ENCODE data around the gene MAST4.
A peak's percentile ranks its signal among the peaks of the same experiment; 100 is the strongest.

MAST4 gene

DNA sequence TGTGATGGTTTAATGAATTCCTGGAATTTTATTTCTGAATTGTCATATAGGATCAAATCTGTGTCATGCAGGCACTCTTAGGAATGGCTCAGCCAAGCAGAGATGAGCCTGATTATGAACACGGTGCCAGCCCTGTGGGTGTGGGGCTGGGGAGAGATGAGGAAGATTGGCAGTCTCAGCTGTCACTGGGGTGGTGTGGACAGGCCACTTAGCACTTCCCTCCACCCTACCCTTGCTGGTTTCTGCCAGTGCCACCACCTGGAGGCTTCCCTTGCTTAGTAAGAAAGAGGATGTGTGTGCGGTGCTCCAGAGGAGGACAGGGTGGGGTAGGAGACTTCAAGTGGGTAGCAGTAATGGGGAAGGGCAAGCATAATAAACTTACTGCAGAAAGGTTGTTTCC lies 373.8 kb downstream of the MAST4 start:
- DNase-seq, result no peak

DNA sequence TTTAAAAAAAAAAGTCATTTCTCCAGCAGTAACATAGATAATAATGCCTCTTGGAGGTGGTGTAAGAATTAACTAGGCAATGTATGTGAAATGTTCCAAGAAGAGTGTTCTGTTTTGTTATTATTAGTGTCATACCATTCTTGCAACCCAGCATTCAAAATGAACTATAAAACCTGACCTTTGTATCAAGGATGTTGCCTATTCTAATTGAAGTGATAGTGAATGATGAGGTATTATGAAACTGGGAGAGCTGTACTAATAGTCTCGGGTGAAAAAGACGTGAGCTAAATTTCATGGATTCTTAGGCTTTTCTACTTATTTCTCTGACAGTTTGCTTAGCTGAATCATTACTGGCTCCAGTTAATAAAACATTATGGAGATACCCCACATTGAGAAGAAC lies 375.8 kb downstream of the MAST4 start:
- no peak for DNase-seq

DNA sequence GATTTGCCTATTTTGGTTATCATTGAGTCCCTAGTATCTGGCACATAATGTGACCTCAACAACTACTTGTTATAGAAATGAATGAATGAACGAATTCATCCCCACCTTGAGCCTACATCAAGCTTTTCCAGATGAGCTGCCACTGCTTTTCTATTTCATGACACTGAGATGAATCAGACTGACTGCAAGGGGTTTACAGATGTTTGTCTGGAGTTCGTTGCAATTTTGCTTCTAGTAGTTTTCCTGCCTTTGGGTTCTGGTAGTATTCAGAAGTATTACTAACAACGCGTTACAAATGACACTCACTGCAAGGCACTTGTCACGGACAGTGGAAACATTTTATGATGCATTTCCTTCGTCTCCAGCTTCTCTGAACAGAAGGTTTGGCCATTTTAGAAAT lies 378.1 kb downstream of the MAST4 start:
- DNase-seq, result no peak

DNA sequence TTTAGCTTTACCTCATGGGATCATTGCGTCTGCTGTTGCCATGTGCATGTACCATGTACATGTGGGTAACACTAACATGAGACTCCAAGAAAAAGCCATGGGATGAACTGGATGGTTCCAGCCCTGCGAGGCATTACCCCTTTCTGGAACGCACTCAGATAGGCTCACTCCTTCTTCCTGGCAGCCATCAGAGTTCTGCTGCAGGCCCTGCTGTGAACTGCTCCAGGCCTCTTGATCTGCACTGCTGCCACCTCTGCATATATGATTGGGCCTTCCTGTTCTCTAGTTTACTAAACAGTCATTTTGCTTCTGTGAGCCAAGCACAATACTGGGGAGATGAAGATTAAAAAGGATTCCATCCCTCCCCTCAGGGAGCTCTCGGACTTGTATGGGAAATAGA lies 379.9 kb downstream of the MAST4 start:
- DNase-seq, result no peak

- DNase-seq, result no peak
These were observed 383.5 kb downstream of the MAST4 start for GRCh38 chr5:66979738-66980137.

DNA sequence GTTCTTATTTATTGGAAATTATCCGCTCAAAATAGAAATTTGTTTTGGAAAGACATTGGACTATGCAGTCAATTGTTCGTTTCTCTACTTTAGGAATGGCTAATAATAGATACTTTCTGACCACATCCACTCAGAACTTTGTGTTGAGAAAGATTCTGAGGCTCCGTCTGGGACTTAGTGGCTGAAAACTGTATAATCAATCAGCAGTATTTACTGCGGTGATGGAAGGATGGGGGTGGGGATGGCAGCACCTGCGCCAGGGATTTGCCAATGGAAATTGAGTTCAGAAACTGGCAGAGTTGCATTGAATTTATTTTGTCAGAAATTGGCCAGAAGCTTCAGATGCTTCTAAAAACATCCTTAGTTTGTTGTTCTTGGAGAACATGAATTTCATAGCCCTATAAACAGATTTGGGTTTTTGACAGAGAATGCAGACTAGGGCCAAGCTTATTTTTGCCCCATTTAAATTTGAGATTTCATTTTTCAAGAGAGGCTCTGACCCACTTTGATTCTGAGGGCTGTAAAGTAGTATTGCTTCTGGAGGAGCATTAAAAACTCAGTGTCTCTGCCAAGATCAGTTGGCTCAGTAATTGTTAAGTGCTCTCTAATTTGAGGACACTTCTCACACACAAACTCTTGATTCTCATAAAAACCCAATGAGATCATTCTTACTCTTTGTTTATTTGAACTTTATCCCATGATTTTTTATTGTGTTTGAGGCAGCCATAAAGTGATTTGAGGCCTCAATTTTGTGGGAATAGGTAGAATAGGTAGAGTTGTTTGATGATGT lies 385.3 kb downstream of the MAST4 start:
- DNase-seq, result no peak

GRCh38 chr5:66982056-66982387 lies 385.8 kb downstream of the MAST4 start:
- DNase-seq, result no peak

GRCh38 chr5:66982470-66982869 lies 386.3 kb downstream of the MAST4 start:
- DNase-seq, result no peak

- DNase-seq, result no peak
These were observed 389.2 kb downstream of the MAST4 start for GRCh38 chr5:66985417-66985816.

- no peak for DNase-seq
These were observed 389.8 kb downstream of the MAST4 start for GRCh38 chr5:66986009-66986408.

- no peak for DNase-seq
These were observed 390.3 kb downstream of the MAST4 start for GRCh38 chr5:66986534-66986933.

DNA sequence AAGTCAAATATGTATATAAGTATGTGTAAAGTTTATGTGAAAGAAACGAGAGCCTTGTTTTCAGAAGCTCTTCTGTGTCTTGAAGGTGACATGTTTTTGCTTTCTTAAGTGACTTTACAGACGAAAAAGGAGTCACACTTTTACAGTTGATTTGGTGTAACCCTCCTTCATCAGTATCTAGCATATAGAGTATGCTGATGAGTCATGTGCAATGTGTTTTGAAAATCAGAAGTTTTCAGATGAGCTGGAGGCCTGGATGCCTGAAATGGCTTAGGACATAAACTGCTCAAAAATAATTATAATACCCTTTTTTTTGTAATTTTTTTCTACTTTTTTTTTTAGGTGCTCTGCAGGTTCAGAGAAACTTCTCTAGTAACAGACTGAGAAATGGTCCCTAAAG lies 390.9 kb downstream of the MAST4 start:
- no peak for DNase-seq

DNA sequence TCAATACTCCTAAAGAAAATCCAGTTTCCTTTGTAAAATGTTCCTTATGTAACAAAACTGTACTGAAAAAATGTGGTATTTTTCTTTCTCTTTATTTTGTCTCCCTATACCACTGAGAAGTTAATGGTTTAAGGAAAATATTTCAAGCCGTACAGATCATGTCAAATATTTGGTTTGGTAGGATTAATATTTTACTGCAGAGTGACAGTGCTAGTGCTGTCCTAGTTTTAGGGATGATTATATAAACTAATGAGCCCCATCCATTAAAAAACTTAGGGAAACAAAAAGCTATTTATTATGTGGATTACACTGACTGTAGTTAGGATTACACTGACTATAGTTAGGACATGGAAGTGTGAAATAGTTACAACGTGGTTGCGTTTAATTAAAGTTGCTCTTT lies 391.3 kb downstream of the MAST4 start:
- DNase-seq, result no peak

GRCh38 chr5:66987949-66988838 lies 392.0 kb downstream of the MAST4 start:
- DNase-seq, result no peak

GRCh38 chr5:66989286-66989685 lies 393.1 kb downstream of the MAST4 start:
- DNase-seq, result peak; percentile 48

DNA sequence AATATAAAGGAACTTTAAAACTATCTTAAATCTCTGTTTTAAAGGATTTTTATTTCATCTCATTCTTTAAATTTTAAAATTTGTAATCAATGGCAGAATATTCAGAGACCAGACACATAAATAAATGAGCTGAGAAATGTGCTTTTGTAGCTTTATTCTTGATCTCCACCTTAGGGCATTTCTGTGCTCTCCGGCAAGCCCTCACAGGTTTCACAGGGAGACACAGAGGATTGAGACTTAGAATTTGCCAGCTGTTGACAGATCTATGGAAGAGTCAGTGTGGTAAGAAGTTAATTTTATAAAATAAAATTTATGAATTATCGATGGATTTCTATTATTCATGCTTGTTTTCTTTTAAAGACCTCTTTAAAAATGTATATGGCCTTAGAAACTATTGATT lies 393.6 kb downstream of the MAST4 start:
- no peak for DNase-seq

GRCh38 chr5:66991746-66992145 lies 395.6 kb downstream of the MAST4 start:
- no peak for DNase-seq

DNA sequence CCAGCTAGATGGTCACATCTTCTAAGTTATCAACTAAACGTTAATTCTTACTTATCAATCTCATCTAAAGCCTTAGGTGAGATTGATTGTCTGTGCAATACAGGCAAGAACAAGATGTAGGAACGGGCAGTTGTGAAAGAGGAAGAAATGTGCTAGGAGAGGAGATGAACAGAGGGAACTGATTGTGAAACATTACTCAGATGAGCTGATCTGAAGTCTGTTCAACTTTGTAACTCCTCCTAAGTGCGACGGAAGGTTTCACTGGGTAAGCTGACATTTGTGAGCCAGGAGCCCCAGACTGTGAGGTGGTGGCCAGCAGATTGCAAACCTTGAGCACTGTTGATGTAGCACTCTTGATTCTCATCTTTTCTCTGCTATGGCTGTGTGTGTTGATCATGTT lies 396.4 kb downstream of the MAST4 start:
- DNase-seq, result no peak

GRCh38 chr5:66993448-66993847 lies 397.3 kb downstream of the MAST4 start:
- DNase-seq, result no peak

- no peak for DNase-seq
These were observed 397.7 kb downstream of the MAST4 start for GRCh38 chr5:66993882-66994281.

GRCh38 chr5:66994790-66995189 lies 398.6 kb downstream of the MAST4 start:
- DNase-seq, result no peak

DNA sequence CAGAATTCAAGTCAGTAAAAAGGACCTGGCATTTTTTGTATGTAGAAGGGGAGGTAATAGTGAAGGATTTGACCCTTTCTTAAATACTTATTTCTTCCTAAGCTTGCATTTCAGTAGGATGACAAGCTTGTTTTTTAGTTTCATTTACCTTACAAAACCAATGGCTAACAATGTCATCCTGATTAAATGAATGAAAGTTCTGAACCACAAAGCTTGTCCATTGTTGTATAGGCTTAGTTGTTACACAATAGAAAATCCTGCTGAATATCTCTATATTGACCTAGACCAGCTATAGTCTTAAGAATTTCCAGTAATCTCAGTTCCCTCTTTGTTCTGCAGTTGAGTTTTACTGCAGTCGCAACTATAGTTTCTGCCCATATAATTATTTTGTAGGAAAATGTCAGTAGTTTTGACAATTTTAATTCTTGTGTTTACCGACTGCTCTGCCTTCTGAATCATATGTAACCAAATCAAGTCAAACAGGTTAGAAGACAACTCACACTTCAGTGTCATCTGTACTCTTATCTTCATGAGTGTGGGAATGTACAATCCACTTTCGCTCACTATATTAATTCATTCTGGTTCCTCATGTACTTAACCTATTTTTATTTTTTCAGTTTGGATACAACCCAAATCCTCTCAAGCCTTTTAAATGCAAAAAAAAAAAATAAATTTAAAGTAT lies 404.7 kb downstream of the MAST4 start:
- no peak for DNase-seq

- DNase-seq, result no peak
These were observed 406.9 kb downstream of the MAST4 start for GRCh38 chr5:67002832-67003684.
